ENCODE data around the gene PRDM16.

PRDM16 gene

DNA sequence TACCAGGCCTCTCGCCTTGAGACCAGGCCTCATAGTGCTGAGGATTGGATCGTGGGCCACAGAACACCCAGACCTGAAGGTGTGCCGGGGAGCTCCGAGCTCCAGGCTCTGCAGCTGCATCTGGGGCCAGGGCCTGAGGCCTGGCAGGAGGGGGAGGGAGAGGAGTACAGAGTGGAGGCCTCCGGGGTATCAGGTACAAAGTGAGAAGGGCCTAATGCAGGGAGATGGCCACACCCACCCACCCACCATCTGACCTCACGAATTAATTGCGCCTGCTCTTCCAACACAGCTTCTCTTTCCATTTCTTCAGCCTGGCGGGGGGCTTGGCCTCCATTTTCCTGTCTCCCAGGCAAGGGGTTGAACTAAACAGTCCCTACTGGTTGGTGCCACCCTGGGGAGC is 286.1 kb downstream of the PRDM16 start:
- no peak overlapping the region for H3K4me3 ChIP-seq (ENCODE audit: low read depth, low read length)
- H3K9me3 ChIP-seq (ENCODE audit: control insufficient read depth, insufficient read depth, low read length) = no peaks in the 10 kb centered on the region
- H3K27me3 ChIP-seq (ENCODE audit: control insufficient read depth, insufficient read depth, low read length) = no peaks in the 10 kb centered on the region; the same call in 1 of the 2 replicates
- H3K4me1 ChIP-seq (ENCODE audit: control insufficient read depth, insufficient read depth, low read length) = peaks cover 16% of the 10 kb centered on the region
- H3K36me3 ChIP-seq (ENCODE audit: control insufficient read depth, insufficient read depth, low read length) = no peaks in the 10 kb centered on the region
- no peak overlapping the region for H3K9ac ChIP-seq (ENCODE audit: low read depth, low read length)
- no peak overlapping the region for H3K27ac ChIP-seq (ENCODE audit: low read depth, low read length)

DNA sequence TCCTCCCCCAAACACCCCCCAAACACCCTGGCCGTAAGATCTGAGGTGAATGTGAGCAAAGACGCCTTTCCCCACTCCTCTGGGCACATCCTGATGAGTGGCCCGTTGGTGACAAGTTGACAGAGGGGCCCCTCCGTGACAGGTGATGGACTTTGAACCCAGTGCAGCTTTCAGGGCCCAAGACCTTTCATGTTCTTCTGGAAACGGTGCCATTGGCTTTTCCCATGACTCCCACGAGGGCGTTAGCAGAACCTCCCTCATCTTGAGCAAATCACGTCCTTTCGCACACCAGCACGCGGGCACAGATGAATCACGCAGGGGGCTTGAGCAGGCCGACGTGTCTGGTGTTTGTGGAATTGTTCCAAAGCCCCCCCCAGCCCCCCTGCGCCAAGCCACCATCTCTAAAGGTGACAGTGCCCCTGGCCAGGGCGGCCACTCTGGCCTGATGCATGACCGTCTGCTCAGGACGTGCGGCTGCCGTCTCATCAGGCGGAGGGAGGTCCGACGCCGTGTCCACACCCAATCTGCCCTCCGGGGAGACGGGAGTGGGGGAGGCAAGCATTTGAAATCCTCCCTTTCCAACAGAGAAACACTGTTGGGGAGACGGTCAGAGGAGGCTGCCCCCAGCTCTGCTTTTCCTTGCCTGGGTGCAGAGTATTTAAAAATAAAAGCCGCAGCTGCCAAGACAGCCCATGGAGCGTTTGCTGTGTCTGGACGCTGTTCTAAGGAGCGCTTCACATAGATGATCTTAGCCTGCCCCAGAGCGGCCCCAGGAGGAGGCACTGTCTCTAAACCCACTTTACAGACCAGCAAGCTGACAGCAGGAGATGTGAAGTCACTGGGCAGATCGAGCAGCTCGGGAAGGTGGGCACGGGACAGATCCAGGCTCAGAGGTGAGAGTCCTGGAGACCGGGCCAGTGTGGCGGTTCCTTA is 287.2 kb downstream of the PRDM16 start:
- Histone ChIP-seq H3K4me3 (ENCODE audit: low read depth, low read length) (no peak overlapping the region), H3K36me3 (ENCODE audit: control insufficient read depth, insufficient read depth, low read length) (no peaks in the 10 kb centered on the region)

DNA sequence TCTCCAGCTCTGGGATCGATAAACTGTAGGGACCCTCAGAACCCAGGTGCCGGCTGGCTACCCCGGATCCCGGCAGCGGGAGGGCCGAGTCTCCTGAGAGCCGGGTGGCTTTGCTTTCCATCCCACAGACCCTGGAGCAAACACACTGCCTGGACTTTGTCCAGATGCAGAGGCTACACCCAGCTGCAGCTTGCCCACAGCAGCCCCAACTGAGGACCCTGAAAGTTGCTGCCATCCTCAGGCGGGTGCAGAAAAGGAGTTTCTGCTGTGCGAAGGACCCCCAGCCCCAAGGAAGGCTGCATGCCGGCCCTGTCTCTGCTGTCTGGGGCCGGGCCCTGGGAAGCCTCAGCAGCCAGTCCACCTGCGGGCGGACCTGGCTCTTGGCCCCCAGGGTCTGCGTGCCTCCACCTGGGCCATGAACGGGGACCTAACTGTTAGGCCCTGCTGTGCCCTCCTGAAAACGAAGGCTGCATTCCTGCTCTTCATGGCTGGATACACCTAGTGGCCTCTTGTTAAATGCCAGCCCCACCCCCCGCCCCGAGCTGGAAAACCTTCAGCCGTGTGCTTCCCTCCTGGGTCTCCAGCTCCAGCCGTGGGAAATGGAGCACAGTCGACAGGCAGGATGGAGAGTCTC is 287.9 kb downstream of the PRDM16 start:
- no peaks in the 10 kb centered on the region for H3K9me3 ChIP-seq (ENCODE audit: control insufficient read depth, insufficient read depth, low read length)
- H3K4me3 ChIP-seq (ENCODE audit: low read depth, low read length) = no peak overlapping the region
- no peaks in the 10 kb centered on the region; the same call in 1 of the 2 replicates for H3K27me3 ChIP-seq (ENCODE audit: control insufficient read depth, insufficient read depth, low read length)
- H3K9ac ChIP-seq (ENCODE audit: low read depth, low read length) = no peak overlapping the region
- no peaks in the 10 kb centered on the region for H3K36me3 ChIP-seq (ENCODE audit: control insufficient read depth, insufficient read depth, low read length)
- H3K27ac ChIP-seq (ENCODE audit: low read depth, low read length) = no peak overlapping the region
- peaks cover 13% of the 10 kb centered on the region for H3K4me1 ChIP-seq (ENCODE audit: control insufficient read depth, insufficient read depth, low read length)

More for the DNA sequence above, 287.2 kb downstream of the PRDM16 start:
- Histone ChIP-seq H3K9ac (ENCODE audit: low read depth, low read length) (no peak overlapping the region), H3K4me1 (ENCODE audit: control insufficient read depth, insufficient read depth, low read length) (peaks cover 16% of the 10 kb centered on the region), H3K9me3 (ENCODE audit: control insufficient read depth, insufficient read depth, low read length) (no peaks in the 10 kb centered on the region), H3K27ac (ENCODE audit: low read depth, low read length) (no peak overlapping the region), H3K27me3 (ENCODE audit: control insufficient read depth, insufficient read depth, low read length) (no peaks in the 10 kb centered on the region; the same call in 1 of the 2 replicates)

DNA sequence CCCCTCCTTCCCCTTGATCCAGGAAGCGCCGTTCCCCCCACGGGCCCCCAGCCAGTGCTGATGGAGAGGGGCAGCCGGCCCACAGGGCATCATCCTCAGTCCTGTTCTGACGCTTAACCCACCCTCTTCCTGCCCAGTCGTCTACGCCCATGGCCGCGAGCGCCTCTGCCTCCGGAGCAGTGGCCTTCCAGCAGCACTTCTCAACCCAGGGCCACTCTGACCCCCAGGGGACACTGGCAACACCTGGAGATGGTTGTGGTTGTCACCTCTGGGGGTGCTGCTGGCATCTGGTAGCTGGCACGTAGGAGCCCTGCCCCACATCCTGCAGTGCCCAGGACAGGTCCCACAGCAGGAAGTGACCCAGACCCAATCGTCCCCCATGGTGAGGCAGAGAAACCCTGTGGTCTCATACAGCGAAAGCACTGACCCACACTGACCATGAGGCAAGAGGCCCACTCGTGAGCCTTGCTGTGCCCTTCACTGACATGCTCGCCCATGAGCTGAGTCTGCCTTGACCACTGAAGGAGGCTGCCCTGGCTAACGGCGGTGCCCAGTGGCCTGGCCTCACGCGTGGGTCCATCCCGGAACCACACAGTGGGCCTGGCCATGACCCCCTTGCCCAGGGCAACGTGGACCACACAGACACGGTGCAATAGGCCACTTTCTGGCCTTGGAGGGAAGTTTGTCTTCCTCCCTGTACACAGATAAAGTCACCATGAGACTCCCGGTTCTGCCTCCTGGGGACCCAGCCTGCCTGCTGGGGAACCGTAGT is 288.7 kb downstream of the PRDM16 start:
- no peaks in the 10 kb centered on the region; the same call in 1 of the 2 replicates for H3K27me3 ChIP-seq (ENCODE audit: control insufficient read depth, insufficient read depth, low read length)
- no peak overlapping the region for H3K9ac ChIP-seq (ENCODE audit: low read depth, low read length)
- H3K36me3 ChIP-seq (ENCODE audit: control insufficient read depth, insufficient read depth, low read length) = no peaks in the 10 kb centered on the region

DNA sequence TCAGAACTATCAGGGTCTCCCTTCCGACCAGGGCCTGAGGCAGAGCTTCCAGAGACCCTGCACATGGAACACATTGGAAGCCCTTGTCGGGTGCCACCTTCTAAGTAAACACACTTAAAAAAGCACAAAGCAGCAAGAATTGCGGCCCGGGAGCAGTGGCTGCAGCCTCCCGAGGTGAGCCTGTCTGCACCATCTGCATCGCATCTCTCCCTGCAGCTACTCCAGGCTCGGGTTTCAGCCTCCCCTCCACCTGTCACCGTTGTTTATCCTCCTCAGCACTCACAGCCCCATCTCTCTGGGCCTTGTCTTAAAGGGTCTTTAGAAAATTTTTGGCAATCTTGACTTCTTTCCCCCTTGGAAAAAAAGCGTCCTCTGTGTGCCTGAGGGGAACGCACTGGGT is 290.3 kb downstream of the PRDM16 start:
- Histone ChIP-seq H3K4me1 (ENCODE audit: control insufficient read depth, insufficient read depth, low read length) (no peaks in the 10 kb centered on the region), H3K27me3 (ENCODE audit: control insufficient read depth, insufficient read depth, low read length) (no peaks in the 10 kb centered on the region), H3K9ac (ENCODE audit: low read depth, low read length) (no peak overlapping the region), H3K4me3 (ENCODE audit: low read depth, low read length) (no peak overlapping the region), H3K36me3 (ENCODE audit: control insufficient read depth, insufficient read depth, low read length) (no peaks in the 10 kb centered on the region), H3K9me3 (ENCODE audit: control insufficient read depth, insufficient read depth, low read length) (no peaks in the 10 kb centered on the region), H3K27ac (ENCODE audit: low read depth, low read length) (no peak overlapping the region)

More for the DNA sequence above, 288.7 kb downstream of the PRDM16 start:
- Histone ChIP-seq H3K27ac (ENCODE audit: low read depth, low read length) (no peak overlapping the region), H3K4me1 (ENCODE audit: control insufficient read depth, insufficient read depth, low read length) (peaks cover 7% of the 10 kb centered on the region), H3K4me3 (ENCODE audit: low read depth, low read length) (no peak overlapping the region), H3K9me3 (ENCODE audit: control insufficient read depth, insufficient read depth, low read length) (no peaks in the 10 kb centered on the region)

DNA sequence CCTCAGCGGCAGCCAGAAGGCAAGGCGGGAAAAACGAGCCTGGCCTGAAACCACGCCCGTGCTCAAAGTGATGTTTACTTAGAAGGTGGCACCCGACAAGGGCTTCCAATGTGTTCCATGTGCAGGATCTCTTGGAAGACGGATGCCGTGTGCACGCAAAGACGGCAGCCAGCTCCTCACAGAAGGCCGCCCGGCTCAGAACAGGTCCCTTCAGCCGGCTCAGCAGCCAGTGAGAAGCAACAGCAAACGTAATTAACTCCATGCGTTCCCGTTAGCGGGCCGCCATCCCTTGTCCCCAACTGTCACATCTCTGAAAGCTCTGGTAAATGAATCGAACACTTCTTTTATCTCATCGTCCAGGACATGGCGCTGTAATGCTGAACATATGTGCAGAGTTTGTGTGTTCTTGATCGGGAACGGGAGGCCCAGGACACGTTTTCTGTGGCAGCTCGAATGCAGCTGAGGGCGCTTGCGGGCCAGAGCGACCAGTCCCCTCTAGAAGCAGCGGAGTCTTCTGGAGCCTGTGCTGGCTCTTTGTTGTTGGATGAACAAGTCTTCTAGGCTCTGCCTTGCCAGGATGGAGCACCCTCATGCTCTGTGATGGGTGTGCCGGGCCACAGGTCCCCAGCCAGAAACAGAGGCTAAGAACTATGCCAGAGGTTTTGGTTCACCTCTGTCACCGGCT is 290.9 kb downstream of the PRDM16 start:
- Histone ChIP-seq H3K36me3 (ENCODE audit: control insufficient read depth, insufficient read depth, low read length) (no peaks in the 10 kb centered on the region), H3K9me3 (ENCODE audit: control insufficient read depth, insufficient read depth, low read length) (no peaks in the 10 kb centered on the region), H3K27me3 (ENCODE audit: control insufficient read depth, insufficient read depth, low read length) (no peaks in the 10 kb centered on the region), H3K4me3 (ENCODE audit: low read depth, low read length) (no peak overlapping the region), H3K4me1 (ENCODE audit: control insufficient read depth, insufficient read depth, low read length) (no peaks in the 10 kb centered on the region), H3K9ac (ENCODE audit: low read depth, low read length) (no peak overlapping the region), H3K27ac (ENCODE audit: low read depth, low read length) (no peak overlapping the region)

DNA sequence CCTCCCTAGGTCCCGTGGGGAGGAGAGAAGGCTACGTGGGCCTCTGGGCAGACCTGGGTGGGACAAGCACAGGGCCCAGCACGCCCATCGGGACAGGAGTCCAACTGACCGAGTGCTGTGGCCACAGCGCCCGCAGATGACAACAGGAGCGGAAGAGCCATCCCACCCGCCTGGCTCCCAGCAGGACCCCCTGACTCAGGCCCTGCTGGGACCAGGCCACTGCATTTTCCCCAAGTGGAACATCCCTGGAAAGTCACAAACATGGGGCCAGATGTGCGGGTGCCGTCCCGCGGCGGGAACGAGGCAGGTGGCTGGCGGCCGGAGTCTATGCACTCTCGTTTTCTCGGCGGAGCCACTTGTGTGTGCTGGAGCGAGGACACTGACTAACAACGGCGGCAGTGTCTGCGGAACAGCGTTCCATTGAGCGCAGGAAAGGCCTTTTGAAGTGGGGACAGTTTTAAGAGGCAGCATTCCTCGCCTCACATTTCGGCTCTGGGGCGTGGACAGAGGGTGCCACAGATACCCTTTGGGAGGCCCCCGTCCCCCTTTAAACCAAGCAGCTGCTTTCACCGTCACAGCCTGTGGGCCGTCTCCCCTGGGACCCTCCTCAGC is 291.7 kb downstream of the PRDM16 start:
- no peak overlapping the region for H3K4me3 ChIP-seq (ENCODE audit: low read depth, low read length)
- H3K9ac ChIP-seq (ENCODE audit: low read depth, low read length) = no peak overlapping the region
- H3K27ac ChIP-seq (ENCODE audit: low read depth, low read length) = no peak overlapping the region
- H3K9me3 ChIP-seq (ENCODE audit: control insufficient read depth, insufficient read depth, low read length) = no peaks in the 10 kb centered on the region
- H3K36me3 ChIP-seq (ENCODE audit: control insufficient read depth, insufficient read depth, low read length) = no peaks in the 10 kb centered on the region
- H3K4me1 ChIP-seq (ENCODE audit: control insufficient read depth, insufficient read depth, low read length) = no peaks in the 10 kb centered on the region
- H3K27me3 ChIP-seq (ENCODE audit: control insufficient read depth, insufficient read depth, low read length) = no peaks in the 10 kb centered on the region

DNA sequence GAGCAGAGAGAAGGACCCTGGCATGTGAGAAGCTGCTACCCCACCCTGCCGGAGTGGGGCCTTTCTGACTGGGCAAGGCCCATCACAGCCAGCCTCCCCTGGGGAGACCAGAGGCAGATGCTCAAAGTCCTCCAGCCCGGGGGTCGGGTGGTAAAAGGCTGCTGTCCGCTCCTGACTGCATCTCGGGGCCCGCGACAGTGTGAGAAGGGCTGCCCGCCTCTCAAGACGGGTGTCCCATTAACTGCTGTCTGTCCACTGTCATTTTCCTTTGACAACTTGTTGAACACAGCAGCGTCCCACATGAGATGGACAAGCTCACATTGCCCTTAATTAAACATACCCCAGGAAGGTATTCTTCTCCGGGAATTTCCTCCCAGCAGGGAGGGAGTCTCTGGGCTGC is 294.0 kb downstream of the PRDM16 start:
- Histone ChIP-seq H3K9me3 (ENCODE audit: control insufficient read depth, insufficient read depth, low read length) (no peaks in the 10 kb centered on the region), H3K27me3 (ENCODE audit: control insufficient read depth, insufficient read depth, low read length) (no peaks in the 10 kb centered on the region), H3K27ac (ENCODE audit: low read depth, low read length) (no peak overlapping the region), H3K36me3 (ENCODE audit: control insufficient read depth, insufficient read depth, low read length) (no peaks in the 10 kb centered on the region), H3K4me3 (ENCODE audit: low read depth, low read length) (no peak overlapping the region), H3K4me1 (ENCODE audit: control insufficient read depth, insufficient read depth, low read length) (no peaks in the 10 kb centered on the region), H3K9ac (ENCODE audit: low read depth, low read length) (no peak overlapping the region)

DNA sequence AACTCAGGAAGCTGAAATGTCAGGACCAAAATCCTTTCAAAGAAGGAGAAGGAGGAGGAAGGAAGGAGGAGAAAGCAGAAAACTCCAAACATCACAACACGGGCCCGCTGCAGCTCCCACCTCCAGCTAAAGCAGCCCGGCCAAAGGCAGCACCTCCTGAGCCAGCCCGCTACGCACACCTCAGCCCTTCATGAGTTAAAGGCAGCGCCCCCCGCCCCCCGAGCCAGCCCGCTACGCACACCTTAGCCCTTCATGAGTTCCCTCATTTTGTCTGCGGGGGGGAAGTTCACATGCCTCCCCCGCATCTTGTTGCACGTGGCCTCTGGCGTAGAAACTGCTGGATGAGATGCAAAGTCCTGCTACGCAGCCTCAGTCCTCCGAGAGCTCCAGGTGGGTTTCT is 294.8 kb downstream of the PRDM16 start:
- H3K4me1 ChIP-seq (ENCODE audit: control insufficient read depth, insufficient read depth, low read length) = peaks cover 5% of the 10 kb centered on the region
- no peaks in the 10 kb centered on the region for H3K27me3 ChIP-seq (ENCODE audit: control insufficient read depth, insufficient read depth, low read length)
- H3K36me3 ChIP-seq (ENCODE audit: control insufficient read depth, insufficient read depth, low read length) = no peaks in the 10 kb centered on the region
- no peak overlapping the region for H3K4me3 ChIP-seq (ENCODE audit: low read depth, low read length)
- H3K9me3 ChIP-seq (ENCODE audit: control insufficient read depth, insufficient read depth, low read length) = no peaks in the 10 kb centered on the region
- no peak overlapping the region for H3K9ac ChIP-seq (ENCODE audit: low read depth, low read length)
- no peak overlapping the region for H3K27ac ChIP-seq (ENCODE audit: low read depth, low read length)

DNA sequence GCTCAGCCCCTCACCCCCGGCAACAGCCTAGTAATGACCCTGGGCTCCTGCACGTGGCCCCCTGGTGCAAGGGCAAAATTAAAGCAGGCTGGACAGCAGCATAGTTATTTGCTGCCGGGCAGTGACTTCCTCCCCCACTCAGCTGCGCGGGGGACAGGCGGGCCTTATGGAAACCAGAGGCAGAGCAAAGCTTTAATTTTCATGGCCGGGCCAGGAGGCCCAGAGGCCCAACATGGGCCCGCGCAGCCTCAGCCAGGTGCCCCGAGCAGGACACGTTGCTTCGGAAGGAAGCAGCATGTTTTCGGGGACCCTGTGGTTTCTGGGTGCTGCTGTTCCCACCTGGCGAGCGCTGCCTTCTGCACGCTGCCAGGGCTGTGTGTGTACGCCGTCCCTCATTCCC is 295.5 kb downstream of the PRDM16 start:
- H3K9me3 ChIP-seq (ENCODE audit: control insufficient read depth, insufficient read depth, low read length) = no peaks in the 10 kb centered on the region
- H3K27me3 ChIP-seq (ENCODE audit: control insufficient read depth, insufficient read depth, low read length) = no peaks in the 10 kb centered on the region
- no peaks in the 10 kb centered on the region for H3K36me3 ChIP-seq (ENCODE audit: control insufficient read depth, insufficient read depth, low read length)
- H3K9ac ChIP-seq (ENCODE audit: low read depth, low read length) = no peak overlapping the region
- no peak overlapping the region for H3K27ac ChIP-seq (ENCODE audit: low read depth, low read length)
- H3K4me1 ChIP-seq (ENCODE audit: control insufficient read depth, insufficient read depth, low read length) = peaks cover 13% of the 10 kb centered on the region
- no peak overlapping the region for H3K4me3 ChIP-seq (ENCODE audit: low read depth, low read length)
